HepG2 (cell line): ENCODE measurements around the gene AGAP1. TPM values are rescaled to one million over a fixed set of nuclear protein-coding genes. Genes with fewer than 3 reads are reported as not detected.

Experiments
- ATAC-seq: fragments of 200-7000 bp; cut with Tn5 transposase; 3 replicates; pipeline ENCODE4 v1.9.1; 2020; ENCODE audit warnings: mild to moderate bottlenecking, moderate library complexity
- BruUV-seq: library from RNA; stranded (reverse); fragments of 400-500 nt; replicated peaks from 2 replicates; lab custom pipeline; 2021; lab: Mats Ljungman, UMichigan
- CTCF ChIA-PET: fragments of 300-600 bp; formaldehyde crosslinking; extraction: SDS; loops from one replicate; lab custom pipeline; 2021; ENCODE audit warnings: low total read pairs, inconsistent platforms, low intra/inter-chr PET ratio; lab: Yijun Ruan, JAX
- POLR2A ChIA-PET: fragments of 350-600 bp; sonication (Branson Sonifier 250); formaldehyde crosslinking; loops from one replicate; lab custom pipeline; 2020; ENCODE audit warnings: antibody characterized with exemption, inconsistent platforms; lab: Yijun Ruan, JAX
- DNase-seq: peaks from one replicate; pipeline ENCODE4 v3.0.0-alpha.2; 2015; ENCODE audit warnings: low spot score
- FAIRE-seq: peaks from 3 replicates; lab custom pipeline; 2011; peaks lifted over from hg19 to GRCh38; lab: Jason Lieb, UNC
- H2AFZ ChIP-seq: one replicate; pipeline ENCODE4 v1.6.1; 2011; ENCODE audit warnings: low read length, inconsistent platforms
- H3K27ac ChIP-seq: fragments of 300-600 bp; 3 replicates; pipeline ENCODE4 v1.8.0; 2011; ENCODE audit warnings: mixed run types, mild to moderate bottlenecking, mixed read lengths, low read length, inconsistent platforms; ENCODE audit not compliant: insufficient read depth; ENCODE audit errors: extremely low read length
- H3K27me3 ChIP-seq, 2 experiments: fragments of 200-600 bp in 1 of 2; 2 replicates in 1 of 2; 3 replicates in 1 of 2; pipeline versions ENCODE4 v1.6.0 to v1.8.0; 2011; ENCODE audit warnings: low read length in 2 of 2, mild to moderate bottlenecking in 2 of 2, moderate library complexity in 2 of 2, inconsistent platforms in 1 of 2; ENCODE audit not compliant: insufficient read depth in 2 of 2, control insufficient read depth in 1 of 2
- H3K36me3 ChIP-seq, 2 experiments: fragments of 200-600 bp in 1 of 2; replicated peaks in 1 of 2; 2 replicates in 1 of 2; 3 replicates in 1 of 2; pipeline versions ENCODE4 v1.5.1 to v1.8.0; 2011; ENCODE audit warnings: low read length in 2 of 2, inconsistent platforms in 1 of 2; ENCODE audit not compliant: insufficient read depth in 2 of 2, control insufficient read depth in 1 of 2
- H3K4me1 ChIP-seq: 2 replicates; pipeline ENCODE4 v1.5.1; 2012; ENCODE audit warnings: low read length, inconsistent platforms; ENCODE audit not compliant: insufficient read depth
- H3K4me2 ChIP-seq: 2 replicates; pipeline ENCODE4 v1.6.0; 2011; ENCODE audit warnings: low read depth, low read length, inconsistent platforms
- H3K4me3 ChIP-seq, 3 experiments: fragments of 200-600 bp in 1 of 3; sonication (generic), shearing (Covaris generic) in 1 of 3; replicated peaks in 1 of 3; 2 replicates each; pipeline ENCODE4 v1.5.1; 2011 to 2016; ENCODE audit warnings: low read length in 3 of 3, inconsistent platforms in 2 of 3, low read depth in 2 of 3, mild to moderate bottlenecking in 2 of 3, control low read depth in 1 of 3, mixed read lengths in 1 of 3; ENCODE audit not compliant: insufficient read depth in 1 of 3
- H3K79me2 ChIP-seq: one replicate; pipeline ENCODE4 v1.6.1; 2011; ENCODE audit warnings: low read length, inconsistent platforms; ENCODE audit not compliant: insufficient read depth
- H3K9ac ChIP-seq: 2 replicates; pipeline ENCODE4 v1.6.0; 2011; ENCODE audit warnings: mild to moderate bottlenecking, low read depth, low read length, inconsistent platforms; ENCODE audit not compliant: insufficient read depth
- H3K9me3 ChIP-seq: 2 replicates; pipeline ENCODE4 v1.5.1; 2012; ENCODE audit warnings: mild to moderate bottlenecking, low read length
- H4K20me1 ChIP-seq: 2 replicates; pipeline ENCODE4 v1.6.0; 2011; ENCODE audit warnings: inconsistent platforms, mild to moderate bottlenecking, low read length, moderate library complexity; ENCODE audit not compliant: insufficient read depth
- ARID5B ChIP-seq: IDR thresholded peaks from 2 replicates; pipeline ENCODE4 v1.4.0; 2020; ENCODE audit warnings: mild to moderate bottlenecking, missing genetic modification reagents
- CAMTA2 ChIP-seq: sonication (generic); formaldehyde crosslinking; IDR thresholded peaks from 2 replicates; pipeline ENCODE4 v1.4.0; 2020; ENCODE audit warnings: mild to moderate bottlenecking, missing genetic modification reagents, borderline replicate concordance
- ESRRA ChIP-seq: sonication (generic); formaldehyde crosslinking; IDR thresholded peaks from 2 replicates; pipeline ENCODE4 v1.5.1; 2020; ENCODE audit warnings: mild to moderate bottlenecking, low read depth, missing genetic modification reagents
- GPN1 ChIP-seq: sonication (generic); formaldehyde crosslinking; IDR thresholded peaks from 2 replicates; pipeline ENCODE4 v1.5.1; 2020; ENCODE audit warnings: missing genetic modification reagents, borderline replicate concordance
- PCBP2 ChIP-seq: fragments of 200-400 bp; formaldehyde crosslinking; optimal IDR thresholded peaks from 2 replicates; pipeline ENCODE3; 2018; ENCODE audit warnings: low read length, low read depth; ENCODE audit not compliant: poor library complexity, severe bottlenecking
- SALL2 ChIP-seq: sonication (generic); formaldehyde crosslinking; IDR thresholded peaks from 2 replicates; pipeline ENCODE4 v1.8.1; 2023; ENCODE audit warnings: mild to moderate bottlenecking, missing genetic modification reagents, inconsistent platforms
- SPEN ChIP-seq: sonication (generic); formaldehyde crosslinking; IDR thresholded peaks from 2 replicates; pipeline ENCODE4 v1.5.1; 2020; ENCODE audit warnings: low read depth, mild to moderate bottlenecking, missing genetic modification reagents
- ZBTB43 ChIP-seq: sonication (generic); formaldehyde crosslinking; conservative IDR thresholded peaks from 2 replicates; pipeline ENCODE4 v1.4.0; 2020; ENCODE audit warnings: missing genetic modification reagents
- ZNF292 ChIP-seq: sonication (generic); formaldehyde crosslinking; IDR thresholded peaks from 2 replicates; pipeline ENCODE4 v1.8.1; 2022; ENCODE audit warnings: mild to moderate bottlenecking, low read depth, missing genetic modification reagents, borderline replicate concordance
- ZNF354B ChIP-seq: sonication (generic); formaldehyde crosslinking; IDR thresholded peaks from 2 replicates; pipeline ENCODE4 v1.8.0; 2022; ENCODE audit warnings: mild to moderate bottlenecking, missing genetic modification reagents
- ZNF383 ChIP-seq: sonication (generic); formaldehyde crosslinking; IDR thresholded peaks from 2 replicates; pipeline ENCODE4 v1.4.0; 2020; ENCODE audit warnings: missing genetic modification reagents, mild to moderate bottlenecking, borderline replicate concordance
- ZNF564 ChIP-seq: sonication (generic); formaldehyde crosslinking; IDR thresholded peaks from 2 replicates; pipeline ENCODE4 v1.8.1; 2023; ENCODE audit warnings: mild to moderate bottlenecking, missing genetic modification reagents
- ZNF570 ChIP-seq: sonication (generic); formaldehyde crosslinking; IDR thresholded peaks from 2 replicates; pipeline ENCODE4 v1.4.0; 2020; ENCODE audit warnings: mild to moderate bottlenecking, missing genetic modification reagents, borderline replicate concordance
- ZNF746 ChIP-seq: sonication (generic); formaldehyde crosslinking; IDR thresholded peaks from 2 replicates; pipeline ENCODE4 v1.8.0; 2022; ENCODE audit warnings: mild to moderate bottlenecking, missing genetic modification reagents
- ZNF781 ChIP-seq: sonication (generic); formaldehyde crosslinking; IDR thresholded peaks from 2 replicates; pipeline ENCODE4 v1.5.1; 2020; ENCODE audit warnings: borderline replicate concordance, mild to moderate bottlenecking, missing genetic modification reagents; ENCODE audit errors: not compliant biosample characterization
- WGBS: methylation state at CpG from one replicate; pipeline ENCODE4 v1.1.6; 2017; ENCODE audit warnings: low lambda C conversion rate; 5-methylcytosine and 5-hydroxymethylcytosine counted together
- in situ Hi-C: cut with HindIII; loops from 2 replicates; pipeline ENCODE4 v1.10.0; 2017; ENCODE audit warnings: low pct_unique_long_range_greater_than_20kb; ENCODE audit not compliant: extremely low pct_ligation_motif_present
- intact Hi-C: fragments of 100-400 bp; cut with micrococcal nuclease; formaldehyde crosslinking; loops from one replicate; pipeline ENCODE4 v1.10.0; 2022; ENCODE audit not compliant: unreplicated experiment
- polyA plus RNA-seq, 8 experiments: library from polyadenylated mRNA; depleted of rRNA in 3 of 8; stranded (reverse) in 7 of 8; unstranded in 1 of 8; fragments of >200 nt; fragmentation: Illumina TruSeq in 4 of 8; extraction: Trizol in 4 of 8; gene quantifications; 2 replicates each; pipeline versions ENCODE4 v1.2.1 to v1.2.3, GENCODE V29; 2011 to 2016; ENCODE audit warnings: low read depth in 4 of 8, missing spikeins in 1 of 8, mixed read lengths in 1 of 8; ENCODE audit not compliant: insufficient read depth in 1 of 8
- total RNA-seq, 5 experiments: library from RNA; depleted of rRNA; stranded (reverse); fragments of >200 nt; fragmentation: Illumina TruSeq; extraction: Trizol; gene quantifications; 2 replicates each; pipeline ENCODE4 v1.2.3, GENCODE V29; 2016; ENCODE audit warnings: low read depth in 1 of 5
- TF ChIP-seq, protein P1 (sequence below): sonication (generic); formaldehyde crosslinking; IDR thresholded peaks from 2 replicates; pipeline ENCODE4 v1.9.0; 2022; ENCODE audit warnings: missing genetic modification reagents, mild to moderate bottlenecking, borderline replicate concordance

AGAP1 gene
- total and polyA plus RNA-seq, 2 of the 13 experiments (the other 11 are each of a cell fraction or from before 2014, with no cell fraction given) = 21.2 to 32.7 TPM

DNA sequence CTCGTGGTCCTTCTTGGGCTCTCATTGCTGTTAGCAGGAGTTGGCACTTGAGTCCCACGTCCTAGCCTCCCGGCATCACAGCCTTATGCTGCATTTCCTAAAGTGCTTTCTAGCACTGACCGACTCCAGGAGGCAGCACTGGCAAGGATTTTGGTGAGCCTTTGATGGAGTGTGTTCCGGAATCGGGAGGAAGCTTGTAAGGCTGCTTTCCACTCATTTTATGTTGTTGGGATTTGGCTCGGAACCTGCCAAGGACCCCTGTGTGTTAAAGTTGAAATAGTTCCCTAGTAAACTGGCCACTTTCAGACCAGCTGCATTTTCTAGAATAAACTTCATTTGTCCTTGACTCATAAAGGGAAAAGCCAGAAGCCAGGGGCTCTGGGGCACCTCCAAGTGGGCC is 88.9 kb downstream of the AGAP1 start:
- in situ Hi-C loops (no loop called here), intact Hi-C loops (no loop called here)
- H3K27me3 ChIP-seq = no peaks in the 10 kb centered on the region
- H2AFZ ChIP-seq = no peak overlapping the region
- CTCF ChIA-PET = no interaction called here
- 82% methylated on average over 7 of the region's 7 CpGs for WGBS
- POLR2A ChIA-PET = no interaction called here
- peaks cover 33% of the 10 kb centered on the region for H4K20me1 ChIP-seq
- no peak overlapping the region for H3K4me3 ChIP-seq
- BruUV-seq = no TSS peak
- H3K4me2 ChIP-seq = peak overlapping the region; percentile 56
- no peak overlapping the region for H3K9ac ChIP-seq
- no peaks in the 10 kb centered on the region for H3K36me3 ChIP-seq
- H3K4me1 ChIP-seq = peaks cover 76% of the 10 kb centered on the region
- H3K9me3 ChIP-seq = no peaks in the 10 kb centered on the region
- FAIRE-seq (peak; percentile 21), ATAC-seq (no peak; the same call in 2 of the 3 replicates), DNase-seq (no peak)
- peaks cover 74% of the 10 kb centered on the region for H3K79me2 ChIP-seq
- peak overlapping the region; percentile 24 for H3K27ac ChIP-seq
- TF ChIP-seq ARID5B (CRISPR knock-in tag) (no peak), ESRRA (CRISPR knock-in tag) (no peak), ZNF292 (CRISPR knock-in tag) (peak; percentile 25; the same call in 1 of the 2 replicates), PCBP2 (no peak), ZNF746 (no peak), ZNF781 (CRISPR knock-in tag) (no peak), SALL2 (no peak), ZBTB43 (CRISPR knock-in tag) (no peak), SPEN (CRISPR knock-in tag) (no peak), GPN1 (CRISPR knock-in tag) (no peak), ZNF570 (CRISPR knock-in tag) (no peak), CAMTA2 (CRISPR knock-in tag) (no peak), ZNF354B (CRISPR knock-in tag) (no peak), ZNF383 (no peak), ZNF564 (no peak)
- TF ChIP-seq, protein P1, sequence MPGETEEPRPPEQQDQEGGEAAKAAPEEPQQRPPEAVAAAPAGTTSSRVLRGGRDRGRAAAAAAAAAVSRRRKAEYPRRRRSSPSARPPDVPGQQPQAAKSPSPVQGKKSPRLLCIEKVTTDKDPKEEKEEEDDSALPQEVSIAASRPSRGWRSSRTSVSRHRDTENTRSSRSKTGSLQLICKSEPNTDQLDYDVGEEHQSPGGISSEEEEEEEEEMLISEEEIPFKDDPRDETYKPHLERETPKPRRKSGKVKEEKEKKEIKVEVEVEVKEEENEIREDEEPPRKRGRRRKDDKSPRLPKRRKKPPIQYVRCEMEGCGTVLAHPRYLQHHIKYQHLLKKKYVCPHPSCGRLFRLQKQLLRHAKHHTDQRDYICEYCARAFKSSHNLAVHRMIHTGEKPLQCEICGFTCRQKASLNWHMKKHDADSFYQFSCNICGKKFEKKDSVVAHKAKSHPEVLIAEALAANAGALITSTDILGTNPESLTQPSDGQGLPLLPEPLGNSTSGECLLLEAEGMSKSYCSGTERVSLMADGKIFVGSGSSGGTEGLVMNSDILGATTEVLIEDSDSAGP (CRISPR knock-in tag) = 0 out of 2 replicates have a peak, but pooled peaks have one; percentile 9
